HG02852 (cell line): Measurements from ENCODE around the gene GNPDA1.

Experiments used
- ATAC-seq: cut with Tn5 transposase; IDR thresholded peaks from one replicate; pipeline ENCODE4 v1.9.1; 2021; ENCODE audit warnings: mild to moderate bottlenecking, moderate library complexity; ENCODE audit not compliant: unreplicated experiment

GNPDA1 gene

GRCh38 chr5:141958546-141959172, 54.2 kb downstream of the GNPDA1 start:
- ATAC-seq, result no peak

GRCh38 chr5:141958113-141958512, 54.7 kb downstream of the GNPDA1 start, which contains the start of gene PCDH12:
PCDH12 (minus strand) TSS chr5:141958202; CDS start chr5:141957851, 351 bp downstream.
- no peak for ATAC-seq

GRCh38 chr5:141957367-141957996, 55.3 kb downstream of the GNPDA1 start:
- no peak for ATAC-seq

- no peak for ATAC-seq
Measured at GRCh38 chr5:141954194-141954593, 58.6 kb downstream of the GNPDA1 start.

GRCh38 chr5:141952020-141952419, 60.8 kb downstream of the GNPDA1 start:
- no peak for ATAC-seq

GRCh38 chr5:141951332-141951781, 61.5 kb downstream of the GNPDA1 start:
- ATAC-seq, result peak; percentile 76
